Keratinocyte (primary cell): ENCODE data around the gene RITA1. TPM values are rescaled to one million over a fixed set of nuclear protein-coding genes. Genes with fewer than 3 reads are reported as not detected.

ENCODE experiments used
- DNase-seq: peaks from one replicate; pipeline ENCODE4 v3.0.0-alpha.2; 2011; ENCODE audit warnings: low read depth, missing footprints, low spot score
- FAIRE-seq: peaks from 2 replicates; lab custom pipeline; 2011; peaks lifted over from hg19 to GRCh38; lab: Jason Lieb, UNC
- H2AFZ ChIP-seq: 2 replicates; pipeline ENCODE4 v1.6.0; 2012; ENCODE audit warnings: low read length, control low read depth, inconsistent platforms; ENCODE audit not compliant: control insufficient read depth
- H3K27ac ChIP-seq: 2 replicates; pipeline ENCODE4 v1.5.1; 2011; ENCODE audit warnings: low read length; ENCODE audit not compliant: control insufficient read depth, insufficient read depth
- H3K27me3 ChIP-seq: 3 replicates; pipeline ENCODE4 v1.6.0; 2011; ENCODE audit warnings: low read length; ENCODE audit not compliant: control insufficient read depth, insufficient read depth; ENCODE audit errors: extremely low read depth
- H3K36me3 ChIP-seq, 2 experiments: 2 replicates in 1 of 2; 3 replicates in 1 of 2; pipeline ENCODE4 v1.5.1; 2011; ENCODE audit warnings: low read length in 2 of 2, mild to moderate bottlenecking in 1 of 2; ENCODE audit not compliant: control insufficient read depth in 2 of 2, insufficient read depth in 2 of 2; ENCODE audit errors: extremely low read depth in 1 of 2
- H3K4me1 ChIP-seq: 3 replicates; pipeline ENCODE4 v1.5.1; 2011; ENCODE audit warnings: low read length; ENCODE audit not compliant: control insufficient read depth, insufficient read depth; ENCODE audit errors: extremely low read depth
- H3K4me2 ChIP-seq: 3 replicates; pipeline ENCODE4 v1.6.0; 2011; ENCODE audit warnings: low read depth, low read length; ENCODE audit not compliant: control insufficient read depth, insufficient read depth; ENCODE audit errors: extremely low read depth
- H3K4me3 ChIP-seq, 3 experiments: fragments of 200-600 bp in 1 of 3; sonication (generic) in 1 of 3; 2 replicates in 2 of 3; 3 replicates in 1 of 3; pipeline ENCODE4 v1.5.1; 2011 to 2016; ENCODE audit warnings: low read length in 3 of 3, mild to moderate bottlenecking in 3 of 3, control low read depth in 2 of 3, inconsistent platforms in 1 of 3, low read depth in 1 of 3, mixed read lengths in 1 of 3, mixed run types in 1 of 3, moderate library complexity in 1 of 3; ENCODE audit not compliant: control insufficient read depth in 2 of 3, insufficient read depth in 2 of 3; ENCODE audit errors: extremely low read depth in 1 of 3
- H3K79me2 ChIP-seq: 2 replicates; pipeline ENCODE4 v1.6.0; 2012; ENCODE audit warnings: low read length; ENCODE audit not compliant: control insufficient read depth, insufficient read depth
- H3K9ac ChIP-seq: 3 replicates; pipeline ENCODE4 v1.6.0; 2011; ENCODE audit warnings: low read length; ENCODE audit not compliant: control insufficient read depth, insufficient read depth; ENCODE audit errors: extremely low read depth
- H3K9me1 ChIP-seq: 3 replicates; pipeline ENCODE4 v1.6.0; 2011; ENCODE audit warnings: low read length; ENCODE audit not compliant: control insufficient read depth, insufficient read depth; ENCODE audit errors: extremely low read depth
- H3K9me3 ChIP-seq: 2 replicates; pipeline ENCODE4 v1.5.1; 2012; ENCODE audit warnings: low read depth, low read length; ENCODE audit not compliant: control insufficient read depth
- H4K20me1 ChIP-seq: 3 replicates; pipeline ENCODE4 v1.6.0; 2011; ENCODE audit warnings: low read length; ENCODE audit not compliant: control insufficient read depth, insufficient read depth; ENCODE audit errors: extremely low read depth
- EZH2 ChIP-seq: IDR thresholded peaks from one replicate; pipeline ENCODE4 v1.6.1; 2012; ENCODE audit warnings: inconsistent platforms, mild to moderate bottlenecking, low read length, moderate library complexity
- dilution Hi-C: fragments of 300-500 bp; cut with MboI; formaldehyde crosslinking; loops from one replicate; pipeline ENCODE4 v1.7.0; 2020; ENCODE audit warnings: low sequenced_read_pairs; ENCODE audit not compliant: extremely low pct_ligation_motif_present
- polyA plus RNA-seq, 5 experiments: library from polyadenylated mRNA; depleted of rRNA in 3 of 5; stranded (reverse) in 3 of 5; stranded (forward) in 1 of 5; unstranded in 1 of 5; fragments of >200 nt; gene quantifications; 1 replicate in 1 of 5; 2 replicates in 3 of 5; 3 replicates in 1 of 5; pipeline versions ENCODE4 v1.2.1 to v1.2.3, GENCODE V29; 2011 to 2012; ENCODE audit warnings: missing spikeins in 2 of 5, low read depth in 1 of 5, low replicate concordance in 1 of 5
- TF ChIP-seq, protein P1 (sequence below), 3 experiments: IDR thresholded peaks in 1 of 3; conservative IDR thresholded peaks in 1 of 3; optimal IDR thresholded peaks in 1 of 3; 2 replicates in 2 of 3; 3 replicates in 1 of 3; pipeline versions ENCODE3 to v1.5.1; 2011; ENCODE audit warnings: low read length in 3 of 3, mild to moderate bottlenecking in 3 of 3, moderate library complexity in 2 of 3, control low read depth in 1 of 3, inconsistent platforms in 1 of 3; ENCODE audit not compliant: insufficient read depth in 2 of 3; ENCODE audit errors: extremely low read depth in 1 of 3

The RITA1 gene
- polyA plus RNA-seq, 1 donor (not counting 4 experiments of a cell fraction or from before 2014, with no cell fraction given): 11.8 TPM

GRCh38 chr12:113234483-113234882 lies 49.0 kb downstream of the RITA1 start:
- TF ChIP-seq, protein P1, sequence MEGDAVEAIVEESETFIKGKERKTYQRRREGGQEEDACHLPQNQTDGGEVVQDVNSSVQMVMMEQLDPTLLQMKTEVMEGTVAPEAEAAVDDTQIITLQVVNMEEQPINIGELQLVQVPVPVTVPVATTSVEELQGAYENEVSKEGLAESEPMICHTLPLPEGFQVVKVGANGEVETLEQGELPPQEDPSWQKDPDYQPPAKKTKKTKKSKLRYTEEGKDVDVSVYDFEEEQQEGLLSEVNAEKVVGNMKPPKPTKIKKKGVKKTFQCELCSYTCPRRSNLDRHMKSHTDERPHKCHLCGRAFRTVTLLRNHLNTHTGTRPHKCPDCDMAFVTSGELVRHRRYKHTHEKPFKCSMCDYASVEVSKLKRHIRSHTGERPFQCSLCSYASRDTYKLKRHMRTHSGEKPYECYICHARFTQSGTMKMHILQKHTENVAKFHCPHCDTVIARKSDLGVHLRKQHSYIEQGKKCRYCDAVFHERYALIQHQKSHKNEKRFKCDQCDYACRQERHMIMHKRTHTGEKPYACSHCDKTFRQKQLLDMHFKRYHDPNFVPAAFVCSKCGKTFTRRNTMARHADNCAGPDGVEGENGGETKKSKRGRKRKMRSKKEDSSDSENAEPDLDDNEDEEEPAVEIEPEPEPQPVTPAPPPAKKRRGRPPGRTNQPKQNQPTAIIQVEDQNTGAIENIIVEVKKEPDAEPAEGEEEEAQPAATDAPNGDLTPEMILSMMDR (optimal IDR thresholded peaks at IDR 0.05 in 1 of 3, IDR thresholded peaks at IDR 0.05 in 1 of 3, conservative IDR thresholded peaks at IDR 0.05 in 1 of 3; ENCODE audit: extremely low read depth in 1 of 3, insufficient read depth in 2 of 3, low read length in 3 of 3): no peak
- no peak for TF ChIP-seq EZH2
- Histone ChIP-seq H3K27ac (no peak overlapping the region), H3K4me2 (no peak overlapping the region), H3K27me3 (no peaks in the 10 kb centered on the region), H3K9me3 (no peaks in the 10 kb centered on the region), H3K4me1 (peaks cover 17% of the 10 kb centered on the region), H4K20me1 (no peaks in the 10 kb centered on the region), H3K79me2 (no peaks in the 10 kb centered on the region), H2AFZ (no peak overlapping the region), H3K9me1 (no peaks in the 10 kb centered on the region), H3K9ac (no peak overlapping the region), H3K4me3 (no peak overlapping the region), H3K36me3 (peaks cover 12 to 19% of the 10 kb centered on the region in 2 experiments)
- DNase-seq (no peak), FAIRE-seq (no peak)
- dilution Hi-C loops: no loop called here

DNA sequence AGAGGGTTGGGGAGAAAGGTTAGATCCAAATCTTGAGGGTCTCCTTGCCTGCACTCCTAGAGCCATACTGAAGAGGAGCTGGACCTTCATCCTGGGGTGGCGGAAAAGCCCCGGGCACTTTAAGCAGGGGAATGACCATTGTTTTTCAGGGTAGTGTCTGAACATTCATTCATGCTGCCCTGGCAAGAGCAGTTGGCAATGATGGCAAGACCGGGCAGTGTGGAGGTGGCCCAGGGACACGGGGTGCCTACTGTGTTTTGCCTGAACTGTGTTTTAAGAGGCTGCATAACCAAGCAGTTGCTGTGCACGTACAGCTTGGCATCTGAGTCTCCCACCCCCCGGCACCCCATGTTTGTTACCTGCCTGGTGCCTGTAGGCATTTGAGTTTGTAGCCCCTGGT lies 50.5 kb downstream of the RITA1 start:
- Histone ChIP-seq H3K36me3 (peaks cover 11 to 17% of the 10 kb centered on the region in 2 experiments), H3K4me1 (peaks cover 25% of the 10 kb centered on the region), H3K4me3 (no peak overlapping the region), H3K4me2 (no peak overlapping the region), H3K27me3 (no peaks in the 10 kb centered on the region), H3K79me2 (no peaks in the 10 kb centered on the region), H3K9me3 (no peaks in the 10 kb centered on the region), H4K20me1 (no peaks in the 10 kb centered on the region), H3K27ac (no peak overlapping the region), H2AFZ (no peak overlapping the region), H3K9ac (no peak overlapping the region), H3K9me1 (no peaks in the 10 kb centered on the region)
- FAIRE-seq (no peak), DNase-seq (no peak)
- dilution Hi-C loops: no loop called here
- TF ChIP-seq, protein P1 (optimal IDR thresholded peaks at IDR 0.05 in 1 of 3, IDR thresholded peaks at IDR 0.05 in 1 of 3, conservative IDR thresholded peaks at IDR 0.05 in 1 of 3; ENCODE audit: extremely low read depth in 1 of 3, insufficient read depth in 2 of 3, low read length in 3 of 3): no peak
- TF ChIP-seq EZH2: no peak
